GM12864 (cell line): Measurements from ENCODE around the gene LRRC4C.

Source experiments
- DNase-seq: peaks from one replicate; pipeline ENCODE4 v3.0.0-alpha.2; 2011; ENCODE audit warnings: low read depth
- H3K4me3 ChIP-seq: 2 replicates; pipeline ENCODE4 v1.5.1; 2011; ENCODE audit warnings: mild to moderate bottlenecking, low read depth, low read length, control low read depth
- CTCF ChIP-seq: IDR thresholded peaks from 2 replicates; pipeline ENCODE4 v1.5.1; 2011; ENCODE audit warnings: low read depth, mild to moderate bottlenecking, moderate library complexity, low read length, control low read depth, inconsistent platforms; ENCODE audit errors: missing control alignments

LRRC4C gene

GRCh38 chr11:41456269-41456668 lies 3.2 kb downstream of the LRRC4C start:
- no peak for DNase-seq
- H3K4me3 ChIP-seq = no peak overlapping the region
- TF ChIP-seq CTCF = no peak

GRCh38 chr11:41451011-41451410 lies 8.4 kb downstream of the LRRC4C start:
- no peak overlapping the region for H3K4me3 ChIP-seq
- TF ChIP-seq CTCF = no peak
- no peak for DNase-seq

- TF ChIP-seq CTCF = no peak
- no peak overlapping the region for H3K4me3 ChIP-seq
- DNase-seq = no peak
Observed at GRCh38 chr11:41449483-41450050, 9.9 kb downstream of the LRRC4C start.

- no peak for TF ChIP-seq CTCF
- no peak for DNase-seq
- H3K4me3 ChIP-seq = no peak overlapping the region
Observed at GRCh38 chr11:41446566-41446965, 12.9 kb downstream of the LRRC4C start.

GRCh38 chr11:41446107-41446506 lies 13.3 kb downstream of the LRRC4C start:
- no peak for DNase-seq
- no peak for TF ChIP-seq CTCF

GRCh38 chr11:41437006-41437490 lies 22.4 kb downstream of the LRRC4C start:
- DNase-seq = no peak
- no peak overlapping the region for H3K4me3 ChIP-seq
- TF ChIP-seq CTCF = no peak

More at GRCh38 chr11:41446107-41446506, 13.3 kb downstream of the LRRC4C start:
- no peak overlapping the region for H3K4me3 ChIP-seq

- DNase-seq = no peak
- TF ChIP-seq CTCF = no peak
Observed at GRCh38 chr11:41435531-41435930, 23.9 kb downstream of the LRRC4C start.

More at GRCh38 chr11:41435531-41435930, 23.9 kb downstream of the LRRC4C start:
- H3K4me3 ChIP-seq = no peak overlapping the region
